Globus pallidus (tissue), 1 donor: Measurements from ENCODE around the gene TMEM178B.
"Not testable (repeated sequence)": the region's sequence is repeated elsewhere in the genome, so short reads cannot be mapped to it uniquely, and the experiment has no call there.

Experiments used
- DNase-seq: peaks from one replicate; pipeline ENCODE4 v3.0.0-alpha.2; 2015; ENCODE audit warnings: low spot score

TMEM178B gene

DNA sequence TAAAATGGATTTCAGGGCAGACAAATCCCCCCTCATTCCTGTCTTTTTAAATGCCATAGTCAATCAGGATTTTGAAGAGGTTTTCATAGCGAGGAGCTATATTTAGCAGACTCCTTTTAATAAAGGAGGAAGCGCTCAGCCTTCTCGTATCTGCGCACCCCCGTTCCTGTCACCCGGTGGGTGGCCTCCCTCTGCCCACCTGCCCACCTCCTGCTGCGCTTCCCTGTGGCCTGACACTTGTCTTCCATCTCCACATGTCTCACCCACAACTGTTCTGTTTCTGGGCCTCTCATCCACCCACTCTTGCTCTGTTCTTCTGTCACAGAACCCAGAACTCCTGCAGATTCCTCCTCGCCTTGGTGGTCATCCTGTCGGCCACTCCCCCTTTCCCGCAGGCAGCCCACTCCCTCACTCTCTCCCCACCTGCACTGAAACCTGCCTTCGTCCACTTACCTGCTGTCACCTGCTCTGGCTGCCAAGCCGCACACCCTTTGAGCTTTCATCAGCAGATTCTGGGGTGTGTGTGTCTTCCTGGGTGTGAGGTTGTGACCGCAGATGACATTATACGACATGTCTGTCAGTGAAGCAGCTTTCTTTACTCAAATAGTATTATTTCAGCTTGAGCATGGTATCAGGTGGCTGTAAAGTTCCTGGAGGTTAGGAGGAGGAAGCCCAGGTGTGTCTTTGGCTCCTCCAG is 313.8 kb downstream of the TMEM178B start:
- DNase-seq: no peak

DNA sequence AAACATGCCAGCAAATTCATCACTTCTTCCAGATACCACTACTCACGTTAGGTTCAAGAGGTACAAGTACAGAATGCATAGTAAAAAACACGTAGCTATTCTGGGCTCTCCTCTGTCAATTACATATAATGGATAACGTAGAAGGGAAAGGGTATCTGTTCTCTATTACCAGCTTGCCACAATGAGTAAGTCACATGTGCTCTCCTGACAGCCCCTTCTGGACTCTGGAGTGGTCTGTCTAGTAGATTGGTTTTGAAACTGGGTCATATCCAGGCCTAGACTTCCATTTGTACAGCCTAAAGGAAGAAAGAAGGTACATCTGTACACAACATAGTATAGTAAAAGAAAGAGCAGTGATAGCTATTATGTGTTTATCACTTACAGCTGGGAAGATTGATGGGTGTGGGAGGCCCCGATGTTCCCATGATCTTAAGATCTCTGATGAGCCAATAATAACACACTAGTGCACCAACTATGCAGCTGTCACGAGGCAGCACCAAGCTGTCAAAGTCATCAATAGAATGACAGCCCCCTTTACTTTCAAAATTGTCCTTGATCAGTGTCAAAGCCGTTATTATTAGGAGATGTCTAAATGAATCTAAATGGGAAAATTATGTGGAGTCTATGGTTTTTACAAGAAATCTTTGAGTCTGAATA is 315.4 kb downstream of the TMEM178B start:
- no peak for DNase-seq

DNA sequence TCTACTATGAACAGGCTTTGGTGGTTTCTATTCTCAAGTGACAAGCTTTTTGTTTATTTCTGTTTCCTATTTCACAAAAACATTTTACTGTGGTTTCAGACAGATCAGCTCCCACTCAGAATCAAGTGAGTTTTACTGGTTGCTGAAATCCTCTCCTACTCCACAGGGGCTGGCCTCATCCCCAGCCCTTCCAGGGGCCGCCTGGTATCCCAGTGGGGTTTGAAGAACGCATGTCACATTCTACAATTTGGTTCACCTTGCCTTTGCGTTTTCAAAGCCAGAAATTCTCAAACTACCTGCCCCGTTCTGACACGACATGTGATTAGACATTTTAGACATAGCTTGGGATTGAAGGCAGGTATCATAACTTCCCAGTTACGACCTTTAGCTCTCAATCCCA is 316.5 kb downstream of the TMEM178B start:
- no peak for DNase-seq

DNA sequence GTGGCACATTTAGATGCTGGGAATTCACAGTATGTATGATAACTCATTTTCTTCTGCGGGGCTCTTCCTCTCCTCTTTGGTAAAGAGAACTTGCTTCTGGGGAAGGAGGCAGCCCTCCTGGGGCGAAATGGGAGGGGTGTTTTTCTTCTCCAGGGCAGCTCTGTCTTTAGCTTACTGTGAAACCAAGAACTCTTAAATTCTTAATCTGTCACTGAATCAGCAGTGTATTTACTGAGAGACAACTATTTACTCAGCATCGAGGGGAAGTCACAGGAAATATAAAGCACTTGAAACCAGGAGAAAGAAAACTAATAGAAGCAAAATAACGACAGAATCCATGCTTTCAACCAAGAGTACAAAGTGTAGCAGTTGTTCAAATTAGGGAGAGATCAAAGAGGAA is 319.2 kb downstream of the TMEM178B start:
- no peak for DNase-seq

DNA sequence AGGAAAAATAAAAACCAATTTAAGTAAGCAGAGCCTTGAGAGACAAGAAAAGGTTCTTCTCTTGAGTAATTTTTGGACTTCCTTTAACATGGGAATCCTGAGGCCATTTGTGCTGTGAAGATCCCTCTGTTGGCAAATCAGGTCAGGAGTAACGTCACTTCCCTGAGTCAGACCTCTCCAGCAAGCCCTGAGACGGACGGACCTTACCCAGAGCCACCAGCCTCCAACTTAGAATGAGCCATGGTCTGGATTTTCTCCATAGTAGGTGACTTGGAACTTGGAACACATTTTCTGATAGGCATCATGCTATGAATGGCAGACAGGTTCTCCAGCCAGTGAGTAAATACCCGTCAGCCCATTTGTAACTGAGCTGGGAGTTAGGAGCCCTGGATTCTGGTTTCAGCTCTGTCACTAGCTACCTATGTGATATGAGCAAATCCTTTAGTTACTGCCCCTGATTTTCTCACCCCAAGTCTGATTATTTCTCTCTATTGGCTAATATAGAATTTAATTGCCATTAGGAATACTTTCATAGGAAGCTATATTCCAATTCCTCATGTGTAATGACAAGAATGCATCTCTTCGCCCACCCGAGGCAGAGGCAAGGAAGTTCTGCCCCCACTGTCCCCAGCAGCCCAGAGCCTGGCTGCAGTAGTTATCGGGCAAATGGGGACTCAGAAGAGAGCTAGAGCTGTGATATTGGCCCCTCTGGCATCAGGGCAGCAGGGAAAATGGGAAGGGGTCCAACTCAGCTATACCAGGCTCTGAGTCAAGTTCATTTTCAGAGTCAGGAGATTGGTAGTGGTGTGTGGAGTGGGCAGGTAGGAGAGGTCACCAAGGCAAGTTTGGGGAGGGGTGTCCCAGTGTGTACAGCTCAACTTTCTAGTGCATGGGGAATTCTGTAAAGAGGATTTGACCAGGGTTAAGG is 323.6 kb downstream of the TMEM178B start:
- no peak for DNase-seq

DNA sequence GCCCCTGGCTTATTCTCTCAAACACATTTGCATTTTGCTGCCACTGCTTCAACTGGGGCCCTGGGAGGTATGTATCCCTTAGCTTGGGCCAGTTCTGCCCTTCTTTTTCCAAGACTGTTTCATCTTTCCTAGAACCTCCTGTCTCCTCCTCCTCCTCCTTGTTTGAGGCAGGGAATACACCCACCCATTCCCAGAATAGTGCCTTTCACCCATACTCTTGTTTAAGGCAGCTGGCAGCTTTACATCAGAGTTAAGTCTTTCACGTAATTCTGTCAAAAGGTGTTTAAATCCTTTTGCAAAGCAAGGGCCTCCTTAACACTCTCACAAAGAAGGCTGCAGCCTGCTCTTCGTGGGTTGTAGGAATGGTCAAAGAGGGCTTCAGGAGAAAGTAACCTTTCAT is 326.5 kb downstream of the TMEM178B start:
- DNase-seq: no peak

DNA sequence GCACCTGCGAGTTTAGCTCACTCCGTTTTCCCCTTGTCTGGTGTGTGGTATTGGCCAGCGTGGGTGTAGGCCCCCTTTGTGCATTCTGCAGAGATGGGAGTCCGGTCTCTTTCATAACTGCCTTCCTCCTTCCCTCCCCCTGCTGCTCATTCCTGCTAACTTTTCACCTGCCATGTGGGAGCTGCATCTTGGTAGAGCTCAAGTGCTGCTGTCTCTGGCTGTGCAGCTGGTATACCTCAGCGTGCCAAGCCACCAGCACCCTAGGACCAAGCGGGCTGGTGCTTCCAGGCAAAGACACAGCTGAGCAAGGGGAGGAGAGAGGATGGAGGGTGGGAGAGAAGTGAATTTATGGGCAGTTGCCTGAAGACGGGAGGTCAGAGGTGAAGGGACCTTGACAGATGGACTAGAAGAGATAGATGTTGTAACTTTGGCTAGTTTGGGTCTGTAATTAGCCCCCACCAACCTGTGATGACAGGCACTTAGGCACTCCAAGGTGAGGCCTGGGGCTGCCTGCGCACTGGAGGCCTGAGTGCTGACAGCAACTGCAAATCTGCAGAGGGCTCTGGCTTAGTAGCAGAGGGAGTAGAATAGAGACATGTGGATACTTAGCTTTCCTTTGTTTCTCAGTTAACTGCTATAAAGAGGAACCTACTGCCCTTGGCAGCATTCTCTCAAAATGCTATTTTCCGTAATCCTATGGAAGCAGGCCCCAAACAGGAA is 328.6 kb downstream of the TMEM178B start:
- no peak for DNase-seq

DNA sequence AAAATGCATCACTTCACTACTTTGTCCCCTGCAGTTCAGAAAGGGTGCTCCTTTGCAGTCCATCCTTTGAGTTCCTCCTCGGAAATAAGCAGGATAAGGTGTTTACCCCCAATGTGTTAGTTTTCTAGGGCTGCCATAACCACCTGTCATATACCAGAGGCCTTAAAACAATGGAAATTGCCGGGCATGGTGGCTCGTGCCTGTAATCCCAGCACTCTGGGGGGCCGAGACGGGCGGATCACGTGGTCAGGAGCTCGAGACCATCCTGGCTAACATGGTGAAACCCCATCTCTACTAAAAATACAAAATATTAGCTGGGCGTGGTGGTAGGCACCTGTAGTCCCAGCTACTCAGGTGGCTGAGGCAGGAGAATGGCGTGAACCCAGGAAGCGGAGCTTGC is 330.0 kb downstream of the TMEM178B start:
- not testable (repeated sequence) for DNase-seq

DNA sequence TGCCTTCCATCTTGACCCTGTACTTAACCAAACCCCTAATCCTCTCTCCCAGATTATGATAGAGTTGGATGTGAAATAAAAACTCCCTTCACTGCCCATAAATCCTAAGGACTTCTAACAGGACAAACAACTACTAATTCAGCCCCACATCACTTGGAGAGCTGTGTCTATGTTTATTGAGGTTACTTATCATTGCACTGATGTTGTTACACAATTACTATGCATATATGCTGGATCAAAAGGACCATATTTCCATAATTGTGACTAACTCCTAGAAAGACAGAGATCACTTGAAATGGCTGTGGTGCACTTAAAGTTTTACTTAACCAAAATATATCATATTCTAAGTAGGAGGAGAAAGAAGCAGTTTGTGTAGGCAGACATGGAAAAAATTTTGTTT is 332.5 kb downstream of the TMEM178B start:
- no peak for DNase-seq

DNA sequence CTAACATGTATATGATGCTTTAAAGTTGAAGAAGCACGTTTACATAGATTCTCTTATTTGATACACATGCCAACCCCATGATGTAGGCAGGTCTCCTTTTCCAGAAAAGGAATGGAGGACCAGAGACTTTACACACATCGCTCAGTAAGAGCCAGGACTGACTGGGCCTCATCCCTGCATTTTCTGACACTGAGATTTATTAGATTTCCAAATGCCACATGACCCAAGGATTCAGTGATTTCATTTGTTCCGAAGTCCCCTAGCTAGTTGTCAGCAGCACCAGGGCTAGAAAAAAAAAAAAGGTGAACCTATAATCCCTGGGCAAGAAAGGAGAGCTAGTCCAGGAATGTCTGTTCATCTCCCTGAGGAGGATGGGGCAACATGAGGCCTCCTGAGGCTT is 334.0 kb downstream of the TMEM178B start:
- no peak for DNase-seq

DNA sequence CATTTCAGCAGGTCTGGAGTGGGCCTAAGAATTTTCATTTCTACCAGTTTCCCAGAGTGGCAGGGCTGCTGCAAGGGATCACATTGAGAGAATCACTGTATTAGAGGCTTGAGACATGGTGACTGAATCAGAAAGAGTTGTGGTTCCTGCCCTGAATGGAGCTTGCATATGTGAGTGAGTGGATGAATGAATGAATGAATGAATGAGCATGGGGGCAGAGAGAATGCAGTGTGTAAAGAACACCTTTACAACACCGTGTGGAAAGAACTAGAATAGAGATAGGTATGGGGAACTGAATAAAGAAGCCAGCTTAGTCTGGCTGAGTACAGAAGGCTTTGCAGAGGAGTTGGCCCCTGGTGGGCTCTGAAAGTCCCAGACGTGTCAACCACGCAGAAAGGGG is 334.6 kb downstream of the TMEM178B start:
- DNase-seq: no peak

DNA sequence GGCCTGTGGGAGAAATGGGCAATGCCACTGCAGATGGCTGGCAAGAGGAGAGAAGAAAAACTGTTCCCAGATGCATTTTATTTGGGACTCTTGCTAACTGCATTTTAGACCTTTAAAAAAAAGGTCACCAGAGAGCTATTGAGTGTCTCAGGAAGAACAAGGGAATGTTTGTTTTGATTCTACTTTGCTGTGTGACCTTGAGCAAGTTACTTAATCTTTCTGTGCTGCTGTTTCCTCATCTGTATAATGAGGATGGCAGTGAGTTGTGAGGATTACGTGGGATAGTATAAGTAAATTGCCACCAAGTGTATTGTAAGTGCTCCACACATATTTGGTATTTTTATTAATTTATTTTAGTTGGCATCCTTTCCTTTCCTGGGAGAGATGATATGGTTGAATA is 335.4 kb downstream of the TMEM178B start:
- DNase-seq: no peak

DNA sequence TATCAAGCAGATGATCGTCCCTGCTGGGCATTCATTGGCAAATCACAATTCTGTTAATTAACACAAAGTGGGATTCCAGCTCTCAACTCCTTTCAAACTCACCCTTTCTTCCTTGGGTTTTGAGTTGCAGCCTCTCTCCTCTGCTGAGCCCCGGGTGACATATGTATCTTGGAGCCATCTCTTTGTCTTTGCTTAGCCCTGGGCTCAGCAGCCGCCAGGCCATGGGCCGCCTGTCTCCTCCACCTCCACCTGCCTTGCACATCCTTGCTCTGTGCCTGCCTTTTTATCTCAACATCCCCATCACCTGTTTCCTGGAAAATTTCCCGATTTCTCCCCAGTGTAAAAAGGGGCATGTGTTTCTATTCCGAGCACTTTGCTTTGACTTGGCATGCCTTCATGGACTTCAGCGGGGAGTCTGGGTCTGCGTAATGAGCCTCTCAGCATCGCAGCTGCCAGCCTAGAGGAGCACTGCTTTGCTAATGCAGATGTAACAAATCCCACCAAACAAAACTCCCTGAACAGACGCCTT is 336.0 kb downstream of the TMEM178B start:
- DNase-seq: peak; percentile 58

DNA sequence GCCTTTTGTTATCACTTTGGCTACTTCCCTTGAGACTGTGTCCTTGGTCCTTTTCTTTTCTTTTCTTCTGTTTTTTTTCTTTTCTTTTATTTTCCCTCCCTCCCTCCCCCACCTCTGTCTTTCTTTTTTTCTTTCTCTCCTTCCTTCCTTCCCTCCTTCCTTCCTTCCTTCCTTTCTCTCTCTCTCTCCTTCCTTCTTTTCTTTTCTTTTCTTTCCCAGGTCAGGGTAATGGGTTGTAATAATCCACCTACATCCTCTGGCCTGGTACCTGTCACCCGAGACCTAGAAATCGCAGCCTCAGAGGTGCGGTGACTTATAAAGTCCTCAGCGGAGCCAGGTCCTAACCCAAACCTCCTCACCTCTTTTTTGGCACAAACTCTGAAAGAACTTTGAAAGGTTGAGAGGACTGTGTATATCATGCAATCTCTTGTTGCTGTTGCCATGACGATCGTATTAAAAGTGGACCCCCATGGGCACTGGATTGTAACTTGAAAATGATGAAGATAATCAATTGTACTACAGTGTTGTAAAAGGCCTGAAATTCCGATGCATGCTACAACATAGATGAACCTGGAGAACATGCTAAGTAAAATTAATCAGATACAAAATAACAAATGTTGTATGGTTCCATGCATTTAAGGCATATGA is 336.6 kb downstream of the TMEM178B start:
- DNase-seq: no peak

DNA sequence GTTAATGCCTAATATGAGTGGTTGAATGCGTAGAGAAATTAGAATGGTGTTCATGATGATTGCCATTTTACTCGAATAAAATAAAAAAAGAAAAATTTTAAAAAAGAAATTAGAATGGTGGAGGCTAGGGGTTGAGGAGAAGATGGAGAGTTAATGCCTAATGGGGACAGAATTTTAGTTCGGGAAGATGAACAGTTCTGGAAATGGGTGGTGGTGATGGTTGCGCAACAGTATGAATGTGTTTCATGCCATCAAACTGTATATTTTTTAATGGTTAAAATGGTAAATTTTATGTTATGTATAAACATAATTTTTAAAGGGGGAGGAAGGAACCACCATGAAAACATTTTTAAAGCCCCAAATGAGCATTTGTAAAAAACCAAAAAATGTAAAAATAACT is 337.3 kb downstream of the TMEM178B start:
- no peak for DNase-seq

DNA sequence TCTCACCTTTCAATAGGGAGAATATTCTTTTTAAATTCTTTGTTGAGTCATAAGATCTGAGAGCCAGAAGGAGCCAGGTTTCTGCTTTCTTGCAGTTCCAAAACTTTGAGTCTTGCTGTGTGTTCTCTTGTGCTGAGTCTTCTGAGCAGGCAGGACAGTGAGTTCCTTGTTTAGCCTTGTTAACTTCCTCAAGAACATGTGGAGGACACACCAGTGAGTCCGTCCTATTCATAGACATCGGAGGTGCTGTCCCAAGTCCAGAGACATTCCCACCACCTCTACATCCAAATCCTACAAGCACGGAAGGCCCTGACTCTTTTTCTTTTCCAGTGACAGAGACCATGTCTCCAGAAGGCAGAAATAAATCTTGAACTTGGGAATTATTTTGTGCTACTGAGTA is 342.1 kb downstream of the TMEM178B start:
- DNase-seq: no peak

DNA sequence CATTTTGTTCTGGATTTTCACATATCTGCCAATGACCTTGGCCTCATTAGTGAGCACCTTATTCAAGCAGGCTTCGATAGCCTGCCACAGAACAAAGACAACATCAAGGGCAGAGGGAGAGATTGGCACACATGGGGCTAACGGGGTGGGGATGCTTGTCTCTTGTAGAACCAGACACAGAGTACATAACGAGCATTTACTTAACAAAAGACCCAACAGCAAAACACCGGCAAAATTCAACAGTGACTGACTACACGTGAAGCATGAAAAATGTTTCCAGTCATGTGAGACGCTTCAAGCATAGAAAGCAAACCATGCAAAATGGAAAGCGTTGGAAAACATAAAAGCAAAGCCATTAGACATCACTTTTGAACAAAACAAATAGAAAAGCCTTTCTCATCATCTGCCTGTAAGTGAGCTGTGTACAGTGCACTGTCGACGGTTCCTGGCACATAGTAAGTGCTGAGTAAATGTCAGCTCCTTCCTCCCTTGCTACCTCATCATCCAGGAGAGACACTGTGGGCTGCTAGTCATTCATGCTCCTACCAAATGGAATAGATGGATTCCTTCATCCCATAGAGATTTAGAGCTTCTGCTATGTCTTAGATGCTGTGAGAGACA is 342.9 kb downstream of the TMEM178B start:
- DNase-seq: no peak

DNA sequence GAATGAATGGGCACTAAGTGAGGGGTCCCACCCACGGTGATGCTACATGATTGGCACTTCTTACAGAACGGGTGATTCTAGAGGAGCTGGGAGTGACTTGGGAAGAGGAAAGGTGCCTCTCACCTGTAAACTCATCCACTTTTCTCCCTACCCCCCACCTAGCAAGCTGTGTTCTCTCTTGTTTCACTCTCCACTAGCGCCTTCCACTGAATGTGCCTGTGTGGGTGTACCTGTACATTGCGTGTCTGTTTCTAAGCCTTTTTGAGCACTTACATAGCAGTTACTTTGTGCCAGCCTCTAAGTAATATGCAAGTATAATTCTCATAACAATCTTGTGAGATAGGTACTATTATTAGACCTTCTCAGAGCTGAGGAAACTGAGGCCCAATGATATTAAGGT is 343.6 kb downstream of the TMEM178B start:
- no peak for DNase-seq

DNA sequence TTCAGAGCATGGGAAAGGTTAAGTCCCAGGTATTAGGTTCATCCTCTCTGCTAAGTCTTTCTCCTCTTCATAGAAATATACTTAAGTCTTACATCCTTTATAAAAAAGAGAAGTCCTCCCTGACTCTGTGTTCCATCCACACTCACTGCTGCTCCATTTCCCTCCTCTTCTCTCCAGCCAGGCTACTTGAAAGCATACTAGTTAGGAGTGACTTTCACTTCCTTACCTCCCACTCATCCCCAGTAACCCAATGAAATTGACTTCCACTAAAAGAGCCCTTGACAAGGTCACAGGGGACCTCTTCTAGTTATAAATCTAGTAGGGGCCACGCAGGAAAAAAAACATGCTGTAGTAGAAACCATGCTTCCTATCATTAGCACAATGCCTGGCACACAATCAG is 344.2 kb downstream of the TMEM178B start:
- no peak for DNase-seq

DNA sequence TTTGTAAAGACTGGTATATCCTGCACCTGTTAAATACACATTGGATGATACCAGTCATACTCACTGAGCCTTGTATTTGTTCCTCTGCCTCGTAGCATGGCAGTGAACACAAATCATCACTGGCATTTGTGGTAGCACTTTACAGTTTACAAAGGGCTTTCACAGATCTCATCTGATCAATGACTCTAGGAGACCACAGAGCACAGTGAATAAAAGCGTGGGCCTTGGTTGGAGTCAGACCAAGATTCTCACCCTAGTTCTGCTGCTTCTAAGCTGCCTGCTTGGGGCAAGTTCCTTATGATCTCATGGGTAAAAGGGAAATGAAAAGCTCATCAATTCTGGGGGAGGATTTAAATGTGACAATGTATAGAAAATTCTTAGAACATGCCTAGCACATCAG is 347.4 kb downstream of the TMEM178B start:
- no peak for DNase-seq

DNA sequence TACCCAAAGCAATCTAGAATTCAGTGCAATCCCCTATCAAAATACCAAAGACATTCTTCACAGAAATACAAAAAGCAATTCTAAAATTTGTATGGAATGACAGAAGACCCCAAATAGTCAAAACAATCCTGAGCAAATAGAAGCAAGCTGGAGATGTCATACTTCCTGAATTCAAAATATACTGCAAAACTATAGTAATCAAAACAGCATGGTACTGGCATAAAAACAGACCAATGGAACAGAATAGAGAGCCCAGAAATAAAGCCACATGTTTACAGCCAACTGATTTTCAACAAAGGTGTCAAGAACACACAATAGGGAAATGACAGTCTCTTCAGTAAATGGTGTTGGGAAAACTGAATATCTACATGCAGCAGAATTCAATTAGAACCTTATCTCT is 353.3 kb downstream of the TMEM178B start:
- DNase-seq: no peak
